Right lobe of liver (tissue), 6 donors: ENCODE results near the gene DDX24. TPM values are rescaled to one million over a fixed set of nuclear protein-coding genes. Genes with fewer than 3 reads are reported as not detected.

ENCODE experiments used
- ATAC-seq, 4 donors: fragments of 200-7000 bp; cut with Tn5 transposase; one replicate each; pipeline ENCODE4 v1.9.1; 2020; ENCODE audit warnings: mild to moderate bottlenecking in 4 of 4, moderate library complexity in 4 of 4
- DNase-seq, 3 donors: peaks; one replicate each; pipeline ENCODE4 v3.0.0-alpha.2; 2020
- H3K27ac ChIP-seq, 3 donors: fragments of 200-600 bp; one replicate each; pipeline ENCODE4 v1.8.0; 2022
- H3K27me3 ChIP-seq, 2 donors: fragments of 200-600 bp; one replicate each; pipeline ENCODE4 v1.8.0; 2022
- H3K36me3 ChIP-seq, 4 donors: fragments of 200-600 bp; sonication (generic) in 1 of 4; one replicate each; pipeline versions ENCODE4 v1.5.1 to v1.8.0; 2017 to 2022; ENCODE audit warnings: control low read depth in 1 of 4
- H3K4me1 ChIP-seq, 4 donors: fragments of 200-600 bp; sonication (generic) in 1 of 4; one replicate each; pipeline versions ENCODE4 v1.5.1 to v1.8.0; 2017 to 2022; ENCODE audit warnings: control low read depth in 1 of 4
- H3K4me3 ChIP-seq, 3 donors: fragments of 200-600 bp; one replicate each; pipeline ENCODE4 v1.8.0; 2022
- H3K9me3 ChIP-seq, 4 donors: fragments of 200-600 bp; sonication (generic) in 1 of 4; one replicate each; pipeline versions ENCODE4 v1.5.1 to v1.8.0; 2017 to 2022; ENCODE audit warnings: control low read depth in 1 of 4
- CTCF ChIP-seq, 4 donors: fragments of 200-600 bp in 3 of 4; fragments of 450-650 bp in 1 of 4; IDR thresholded peaks; one replicate each; pipeline versions ENCODE4 v1.5.1 to v1.8.0; 2016 to 2022; ENCODE audit warnings: antibody characterized with exemption in 4 of 4, mild to moderate bottlenecking in 2 of 4
- POLR2A ChIP-seq: fragments of 450-650 bp; IDR thresholded peaks from one replicate; pipeline ENCODE4 v1.6.1; 2017; ENCODE audit warnings: antibody characterized with exemption, mild to moderate bottlenecking
- WGBS: methylation state at CpG from one replicate; pipeline ENCODE4 v1.1.6; 2018; ENCODE audit warnings: low coverage, low lambda C conversion rate; ENCODE audit not compliant: insufficient coverage; ENCODE audit errors: missing lambda C conversion rate; 5-methylcytosine and 5-hydroxymethylcytosine counted together
- intact Hi-C, 2 donors: fragments of 100-400 bp; cut with DNase I; formaldehyde crosslinking; loops; one replicate each; pipeline versions ENCODE4 v1.11.2 to v1.14.1; 2022
- total RNA-seq, 6 experiments: library from RNA; depleted of rRNA in 2 of 6; stranded (reverse); fragments of >200 nt in 2 of 6; fragmentation: NEBNext Ultra II Directional in 3 of 6; extraction: Animal tissue kit (Norgen Biotek cat#: 25700) in 3 of 6; gene quantifications; one replicate each; pipeline versions ENCODE4 v1.1.0 to v1.2.4, GENCODE V29; 2016 to 2023
- donor health status: DM: no; HTN: yes; CAD: no.
- donor health status: DM: no; HTN: no; CAD: no.
- donor health status: DM: no; HTN: no; CAD: no.
- donor health status: DM: no; HTN: yes; CAD: no.
- donor health status: DM: no; HTN: yes; CAD: no.

The DDX24 gene
- total RNA-seq, 6 experiments from 2014 or later = 47.8 to 74.0 (median 63.6) TPM

GRCh38 chr14:94040796-94041195, 40.2 kb downstream of the DDX24 start:
- intact Hi-C loops = loop anchor here (10.0 kb wide), 1 partner anchor 84 kb away; the partner anchor contains the start of gene IFI27L2 (in 2 of the 2)
- Histone ChIP-seq H3K9me3 (no peaks in the 10 kb centered on the region), H3K27me3 (no peaks in the 10 kb centered on the region), H3K4me1 (peaks cover 0 to 8% (median 0%) of the 10 kb centered on the region in 4 donors), H3K27ac (no peak overlapping the region), H3K36me3 (peaks cover 0 to 2% (median 0%) of the 10 kb centered on the region in 4 donors), H3K4me3 (no peak overlapping the region)
- no peak for DNase-seq
- 95% methylated on average over 11 of the region's 13 CpGs for WGBS
- no peak for ATAC-seq
- TF ChIP-seq POLR2A = no peak
- TF ChIP-seq CTCF (IDR thresholded peaks at IDR 0.05) = no peak

GRCh38 chr14:94040247-94040646, 40.8 kb downstream of the DDX24 start:
- no peaks in the 10 kb centered on the region for H3K27me3 ChIP-seq
- TF ChIP-seq POLR2A = no peak
- no peak for TF ChIP-seq CTCF (IDR thresholded peaks at IDR 0.05)
- no peaks in the 10 kb centered on the region for H3K36me3 ChIP-seq
- no peak for ATAC-seq
- peaks cover 0 to 8% (median 0%) of the 10 kb centered on the region in 4 donors for H3K4me1 ChIP-seq
- WGBS = no CpG with 5 or more reads among the region's 5 CpGs
- H3K9me3 ChIP-seq = no peaks in the 10 kb centered on the region
- DNase-seq = no peak
- H3K27ac ChIP-seq = no peak overlapping the region
- intact Hi-C loops = loop anchor here (10.0 kb wide), 1 partner anchor 85 kb away; the partner anchor contains the start of gene IFI27L2 (in 2 of the 2)
- H3K4me3 ChIP-seq = no peak overlapping the region

- 46% methylated on average over 2 of the region's 11 CpGs for WGBS
- Histone ChIP-seq H3K4me1 (peaks cover 0 to 8% (median 0%) of the 10 kb centered on the region in 4 donors), H3K36me3 (no peaks in the 10 kb centered on the region), H3K4me3 (no peak overlapping the region), H3K27me3 (no peaks in the 10 kb centered on the region), H3K9me3 (no peaks in the 10 kb centered on the region), H3K27ac (no peak overlapping the region)
- no peak for ATAC-seq
- no peak for TF ChIP-seq POLR2A
- TF ChIP-seq CTCF (IDR thresholded peaks at IDR 0.05) = no peak
- no peak for DNase-seq
- intact Hi-C loops = no loop called here
These were observed 41.9 kb downstream of the DDX24 start for GRCh38 chr14:94038921-94039629.

- no peak for TF ChIP-seq POLR2A
- TF ChIP-seq CTCF (IDR thresholded peaks at IDR 0.05) = no peak
- WGBS = 92% methylated on average over 4 of the region's 7 CpGs
- H3K36me3 ChIP-seq = no peaks in the 10 kb centered on the region
- DNase-seq = no peak
- H3K4me1 ChIP-seq = peaks cover 0 to 8% (median 0%) of the 10 kb centered on the region in 4 donors
- no peak for ATAC-seq
- H3K27ac ChIP-seq = no peak overlapping the region
- intact Hi-C loops = no loop called here
- no peaks in the 10 kb centered on the region for H3K27me3 ChIP-seq
- no peaks in the 10 kb centered on the region for H3K9me3 ChIP-seq
- no peak overlapping the region for H3K4me3 ChIP-seq
These were observed 42.5 kb downstream of the DDX24 start for GRCh38 chr14:94038510-94038909.
